Superior temporal gyrus (tissue), 1 donor: ENCODE results near the gene DIAPH1.
A peak's percentile ranks its signal among the peaks of the same experiment; 100 is the strongest.

Experiments
- DNase-seq: peaks from one replicate; pipeline ENCODE4 v3.0.0-alpha.2; 2016; ENCODE audit errors: extremely low spot score

DIAPH1 gene

GRCh38 chr5:141618804-141619554 is at the start of gene DIAPH1:
DIAPH1 (minus strand) TSS chr5:141619000; CDS start chr5:141618914, 86 bp downstream.
- peak; percentile 82 for DNase-seq

GRCh38 chr5:141665995-141666940 is 47.5 kb upstream of the DIAPH1 start:
- DNase-seq, result no peak

GRCh38 chr5:141664733-141665461 is 46.1 kb upstream of the DIAPH1 start:
- DNase-seq, result peak; percentile 82

- DNase-seq, result no peak
Observed at GRCh38 chr5:141663506-141663905, 44.7 kb upstream of the DIAPH1 start.

GRCh38 chr5:141662028-141662427 is 43.2 kb upstream of the DIAPH1 start:
- no peak for DNase-seq

GRCh38 chr5:141657937-141658545 is 39.2 kb upstream of the DIAPH1 start:
- no peak for DNase-seq

DNA sequence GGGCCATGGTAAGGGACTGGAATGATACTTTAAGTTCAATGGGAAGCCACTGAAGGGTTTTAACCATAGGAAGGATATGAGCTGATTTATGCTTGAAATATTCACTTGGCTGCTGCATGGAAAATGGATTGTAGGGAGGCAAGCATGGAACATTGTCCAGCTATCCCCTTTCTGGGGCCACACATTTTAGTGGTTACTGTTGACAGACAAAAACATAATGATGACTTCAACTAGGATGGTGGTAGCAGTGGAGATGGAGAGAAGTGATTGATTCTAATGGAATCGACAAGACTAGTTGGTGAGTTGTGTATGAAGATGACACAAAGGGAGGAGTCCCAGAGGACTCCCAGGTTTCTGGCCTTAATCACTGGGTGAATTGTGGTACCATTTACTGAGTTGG is 38.6 kb upstream of the DIAPH1 start:
- no peak for DNase-seq

GRCh38 chr5:141656396-141656795 is 37.6 kb upstream of the DIAPH1 start:
- DNase-seq, result no peak

GRCh38 chr5:141655020-141655419 is 36.2 kb upstream of the DIAPH1 start:
- DNase-seq, result no peak

DNA sequence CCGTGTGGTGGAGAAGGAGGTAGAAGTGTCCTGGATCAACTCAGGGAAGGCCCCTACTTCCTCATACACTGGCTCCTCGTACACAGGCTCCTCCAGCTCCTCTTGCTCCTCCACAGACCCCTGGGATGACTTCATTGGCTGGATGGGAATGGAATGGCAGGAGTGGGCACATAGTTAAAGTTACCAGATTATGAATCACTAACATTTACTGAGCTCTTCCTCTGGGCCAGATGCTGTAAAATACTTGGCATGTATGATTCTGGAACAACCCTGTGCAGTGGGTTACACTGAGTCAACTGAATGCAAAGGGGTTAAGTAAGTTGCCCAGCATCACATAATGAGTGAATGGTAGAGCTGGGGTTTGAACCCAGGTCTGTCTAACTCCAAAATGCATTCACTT is 35.5 kb upstream of the DIAPH1 start:
- DNase-seq, result no peak

- no peak for DNase-seq
Observed at GRCh38 chr5:141651728-141652105, 32.9 kb upstream of the DIAPH1 start.

DNA sequence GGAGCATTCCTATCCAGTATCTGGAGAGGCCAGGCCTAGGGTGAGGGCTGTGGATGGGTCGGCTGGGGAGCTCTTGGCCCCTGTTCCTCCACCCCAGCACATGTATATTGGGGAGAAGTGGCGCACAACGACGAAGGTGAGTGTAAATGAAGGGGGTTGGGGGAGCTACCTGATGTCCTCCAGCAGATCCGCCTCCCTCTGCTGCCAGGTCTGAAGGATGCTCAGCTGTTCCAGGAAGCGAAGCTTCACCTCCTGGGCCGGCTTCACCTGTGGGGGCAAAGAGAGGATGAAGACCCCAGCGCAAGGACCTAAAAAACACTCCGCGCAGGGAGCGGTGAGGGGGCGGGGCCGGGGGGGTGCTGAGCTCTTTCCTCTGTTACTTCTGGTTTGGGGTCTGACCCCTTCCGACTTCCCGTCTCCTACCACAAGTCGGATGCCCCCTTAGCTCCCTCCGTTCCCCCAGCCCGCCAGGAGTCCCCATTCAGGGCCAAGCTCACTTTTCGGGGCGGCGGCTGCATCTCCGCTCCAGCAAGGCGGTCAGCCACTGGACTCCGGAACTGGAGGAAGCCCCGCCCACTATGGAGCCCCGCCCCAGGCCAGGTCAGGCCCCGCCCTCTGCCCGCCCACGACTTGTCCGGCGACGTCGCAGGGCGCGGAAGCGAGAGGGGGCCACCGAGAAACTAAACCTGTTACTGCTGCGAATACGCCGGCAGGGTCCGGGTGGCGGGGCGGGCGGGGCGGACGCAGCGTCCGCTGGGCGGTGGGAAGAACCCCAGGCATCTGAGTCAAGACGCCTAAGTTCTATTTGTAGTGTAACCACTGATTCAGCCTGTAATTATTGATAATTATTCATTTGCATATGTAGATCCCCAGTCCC is 32.3 kb upstream of the DIAPH1 start, which contains the start of gene FCHSD1:
Gene FCHSD1, minus strand, starts transcription at position 568 of the 877 bp plus-strand sequence. Its CDS starts 50 bp downstream, at position 518.
- DNase-seq, result peak; percentile 68

DNA sequence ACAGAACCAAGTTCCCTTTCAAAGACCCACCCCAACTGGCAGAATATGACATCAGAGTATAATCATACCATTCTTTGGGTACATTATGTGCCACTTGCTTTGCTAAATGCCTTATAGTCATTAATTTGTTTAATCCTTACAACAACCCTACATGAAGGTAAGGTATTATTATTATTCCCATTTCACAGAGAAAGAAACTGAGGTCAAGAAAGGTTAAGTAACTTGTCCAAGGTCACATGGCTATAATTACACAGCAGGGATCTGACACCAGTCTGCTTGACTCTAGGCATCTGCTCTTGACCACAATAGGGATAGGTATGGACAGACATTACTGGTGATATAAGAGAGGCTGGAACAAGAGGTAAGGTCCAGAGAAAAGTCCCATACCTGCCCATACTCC is 31.2 kb upstream of the DIAPH1 start:
- no peak for DNase-seq

DNA sequence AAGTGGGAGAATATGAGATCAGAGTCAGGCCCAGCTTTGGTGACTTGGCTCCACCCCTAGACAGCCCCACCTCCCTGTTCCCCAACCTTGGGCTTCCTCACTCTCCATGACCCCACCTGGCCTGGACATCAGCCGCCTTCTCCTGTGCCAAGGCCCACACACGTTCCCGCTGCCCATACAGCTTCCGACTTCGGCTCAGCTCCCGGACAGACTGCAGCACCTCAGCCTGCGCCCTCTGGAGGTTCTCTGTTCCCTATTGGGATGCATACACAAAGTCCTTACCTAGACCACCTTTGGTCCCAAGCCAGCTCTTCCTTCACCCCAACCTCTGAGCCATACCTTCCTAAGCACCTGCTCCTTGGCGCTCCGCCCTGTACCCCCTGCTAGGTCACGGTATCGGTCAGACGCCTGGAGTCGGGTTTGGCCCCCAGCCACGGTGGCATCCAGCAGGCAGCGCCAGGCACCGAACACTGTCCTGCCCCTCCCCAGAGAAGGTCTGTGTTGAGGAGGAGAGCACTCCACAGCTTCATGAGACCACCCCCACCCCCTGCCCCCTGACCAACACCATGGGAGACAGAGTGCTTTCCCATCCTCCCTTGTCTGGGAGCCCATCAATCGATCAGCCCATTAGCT is 30.4 kb upstream of the DIAPH1 start:
- no peak for DNase-seq

DNA sequence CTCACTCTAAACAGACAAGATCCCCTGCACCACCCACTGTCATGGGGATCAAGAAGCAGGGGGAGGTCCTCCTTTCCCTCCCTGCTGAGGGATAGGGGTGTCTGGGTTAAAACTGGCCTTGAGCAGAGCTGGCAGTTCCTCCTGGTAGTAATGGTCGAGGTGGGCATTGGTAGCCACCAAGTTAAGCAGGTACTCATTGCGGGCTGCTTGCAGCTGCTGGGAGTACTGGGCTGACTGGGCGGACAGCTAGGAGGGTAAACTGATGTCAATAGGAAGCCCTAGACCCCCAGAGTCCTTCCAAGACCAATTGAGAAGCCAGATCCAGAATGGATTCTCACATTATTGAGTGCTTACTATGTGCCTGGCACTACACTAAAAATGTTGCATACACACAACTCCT is 29.1 kb upstream of the DIAPH1 start:
- DNase-seq, result no peak

- no peak for DNase-seq
Observed at GRCh38 chr5:141647242-141647641, 28.4 kb upstream of the DIAPH1 start.

GRCh38 chr5:141646026-141646425 is 27.2 kb upstream of the DIAPH1 start:
- DNase-seq, result no peak

- no peak for DNase-seq
Observed at GRCh38 chr5:141641634-141642267, 23.0 kb upstream of the DIAPH1 start.

GRCh38 chr5:141640698-141641097 is 21.9 kb upstream of the DIAPH1 start:
- no peak for DNase-seq

GRCh38 chr5:141640051-141640415 is 21.2 kb upstream of the DIAPH1 start:
- no peak for DNase-seq
